Stimulated activated naive CD8-positive, alpha-beta T cell treated with anti-CD3 and anti-CD28 coated beads, Interleukin-15, Interleukin-2, amounts not matched to agents 100 ng/mL and 50 ng/mL, for 24 hours (primary cell): ENCODE results near the gene CD70.
"Not testable (repeated sequence)": the region's sequence is repeated elsewhere in the genome, so short reads cannot be mapped to it uniquely, and the experiment has no call there.

ENCODE experiments used
- H3K27ac Mint-ChIP-seq: one replicate; pipeline ENCODE4 v1.8.0; 2021; ENCODE audit warnings: mild to moderate bottlenecking, mixed read lengths
- H3K27me3 Mint-ChIP-seq: one replicate; pipeline ENCODE4 v1.8.0; 2021; ENCODE audit warnings: mixed read lengths
- H3K36me3 Mint-ChIP-seq: one replicate; pipeline ENCODE4 v1.8.0; 2021; ENCODE audit warnings: low read depth, mixed read lengths
- H3K4me1 Mint-ChIP-seq: one replicate; pipeline ENCODE4 v1.8.0; 2021; ENCODE audit warnings: low read depth, mixed read lengths
- H3K4me3 Mint-ChIP-seq: one replicate; pipeline ENCODE4 v1.8.0; 2021; ENCODE audit warnings: mild to moderate bottlenecking, mixed read lengths
- H3K9me3 Mint-ChIP-seq: one replicate; pipeline ENCODE4 v1.8.0; 2021; ENCODE audit warnings: mixed read lengths

Gene CD70

DNA sequence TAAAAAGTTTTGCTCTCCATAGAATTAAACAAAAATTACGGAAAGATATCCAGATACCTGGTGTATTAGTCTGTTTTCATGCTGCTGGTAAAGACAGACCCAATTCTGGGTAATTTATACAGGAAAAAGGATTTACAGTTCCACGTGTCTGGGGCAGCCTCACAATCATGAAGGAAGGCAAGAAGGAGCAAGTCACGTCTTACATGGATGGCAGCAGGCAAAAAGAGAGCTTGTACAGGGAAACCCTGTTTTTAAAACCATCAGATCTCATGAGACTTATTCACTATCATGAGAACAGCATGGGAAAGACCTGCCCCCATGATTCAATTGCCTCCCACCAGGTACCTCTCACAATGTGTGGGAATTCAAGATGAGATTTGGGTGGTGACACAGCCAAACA is 24.2 kb downstream of the CD70 start:
- H3K4me1 Mint-ChIP-seq, H3K27ac Mint-ChIP-seq, H3K4me3 Mint-ChIP-seq, H3K36me3 Mint-ChIP-seq: not testable (repeated sequence)
- peaks cover 31% of the 10 kb centered on the region for H3K27me3 Mint-ChIP-seq
- peaks cover 13% of the 10 kb centered on the region for H3K9me3 Mint-ChIP-seq

DNA sequence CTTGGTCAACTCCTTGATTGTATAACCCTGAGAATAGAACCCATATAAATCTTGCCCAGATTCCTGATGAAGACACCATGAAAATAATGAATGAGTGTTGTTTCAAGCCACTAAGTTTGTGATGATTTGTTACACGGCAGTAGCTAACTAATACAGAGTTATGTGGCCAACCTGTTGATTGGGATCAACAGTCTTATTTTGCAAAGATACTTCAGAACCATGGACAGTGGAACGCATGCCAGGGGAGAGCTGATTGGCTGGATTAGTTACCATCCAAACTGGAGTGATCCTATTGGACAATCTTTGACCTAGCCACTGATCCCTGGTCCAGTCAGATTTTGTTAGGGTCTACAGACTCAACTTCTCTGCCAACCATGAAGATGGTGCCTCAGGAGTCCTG is 26.6 kb downstream of the CD70 start:
- no peak overlapping the region for H3K4me3 Mint-ChIP-seq
- no peaks in the 10 kb centered on the region for H3K4me1 Mint-ChIP-seq
- no peaks in the 10 kb centered on the region for H3K36me3 Mint-ChIP-seq
- H3K27ac Mint-ChIP-seq: no peak overlapping the region
- H3K27me3 Mint-ChIP-seq: peaks cover 18% of the 10 kb centered on the region
- peaks cover 9% of the 10 kb centered on the region for H3K9me3 Mint-ChIP-seq

DNA sequence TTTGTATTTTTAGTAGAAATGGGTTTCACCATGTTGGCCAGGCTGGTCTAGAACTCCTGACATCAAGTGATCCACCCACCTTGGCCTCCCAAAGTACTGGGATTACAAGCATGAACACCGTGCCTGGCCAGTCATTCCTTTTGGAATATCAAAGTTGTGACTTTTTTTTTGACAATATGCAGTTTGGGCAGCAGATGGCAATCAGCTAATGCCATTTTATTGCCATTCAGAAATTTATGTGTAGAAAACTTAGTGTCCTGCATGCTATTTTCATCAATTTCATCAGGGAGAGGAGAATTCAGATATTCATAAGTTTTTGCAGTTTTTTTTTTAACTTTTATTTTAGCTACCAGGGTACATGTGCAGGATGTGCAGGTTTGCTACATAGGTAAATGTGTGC is 28.5 kb downstream of the CD70 start:
- not testable (repeated sequence) for H3K4me1 Mint-ChIP-seq, H3K36me3 Mint-ChIP-seq, H3K4me3 Mint-ChIP-seq, H3K27ac Mint-ChIP-seq, H3K9me3 Mint-ChIP-seq
- H3K27me3 Mint-ChIP-seq: peaks cover 13% of the 10 kb centered on the region

DNA sequence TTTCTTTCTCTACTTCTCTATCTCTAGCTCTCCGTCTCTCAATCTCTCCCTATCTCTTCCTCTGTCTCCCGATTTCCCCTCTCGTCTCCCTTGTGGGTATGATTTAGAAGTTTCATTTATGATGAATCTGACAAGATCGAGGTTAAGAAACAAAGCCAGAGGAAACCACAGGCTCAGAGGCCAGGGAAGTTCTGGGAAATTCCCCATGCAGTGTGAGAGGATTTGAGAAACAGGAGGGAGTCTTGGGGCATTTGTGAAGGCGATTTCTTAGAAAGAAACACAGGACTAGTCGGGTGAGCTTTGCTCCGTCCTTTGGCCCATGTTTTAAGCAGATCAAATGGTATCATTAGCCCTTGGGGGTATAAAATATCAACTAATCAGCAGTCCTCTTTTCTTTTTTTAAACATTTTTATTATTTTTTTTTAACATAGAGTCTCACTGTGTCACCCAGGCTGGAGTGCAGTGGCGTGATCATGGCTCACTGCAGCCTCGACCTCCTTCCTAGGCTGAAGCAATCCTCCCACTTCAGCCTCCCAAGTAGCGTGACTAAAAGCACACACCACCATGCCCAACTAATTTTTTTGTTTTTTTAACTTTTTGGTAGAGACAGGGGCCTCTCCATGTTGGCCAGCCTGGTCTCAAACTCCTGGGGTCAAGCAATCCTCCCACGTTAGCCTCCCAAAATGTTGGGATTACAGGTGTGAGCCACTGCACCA is 34.3 kb downstream of the CD70 start:
- Mint-ChIP-seq H3K27ac (no peak overlapping the region), H3K36me3 (no peaks in the 10 kb centered on the region), H3K4me3 (no peak overlapping the region), H3K27me3 (no peaks in the 10 kb centered on the region), H3K4me1 (peaks cover 11% of the 10 kb centered on the region), H3K9me3 (no peaks in the 10 kb centered on the region)

DNA sequence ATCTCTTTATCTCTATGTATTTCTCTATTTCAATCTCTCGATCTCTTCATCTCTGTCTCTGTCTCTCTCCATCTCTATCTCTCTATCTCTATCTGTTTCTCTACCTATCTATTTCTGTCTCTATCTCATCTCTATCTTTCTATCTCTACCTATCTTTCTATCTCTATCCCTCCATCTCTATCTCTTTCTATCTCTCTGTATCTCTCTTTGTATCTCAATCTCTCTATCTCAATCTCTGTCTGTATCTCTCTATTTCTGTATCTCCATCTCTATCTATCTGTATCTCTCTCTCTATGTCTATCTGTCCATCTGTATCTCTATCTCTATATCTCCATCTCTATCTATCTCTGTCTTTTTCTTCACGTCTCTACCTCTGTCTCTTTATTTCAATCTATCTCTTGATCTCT is 34.9 kb downstream of the CD70 start:
- Mint-ChIP-seq H3K36me3 (no peaks in the 10 kb centered on the region), H3K9me3 (no peaks in the 10 kb centered on the region), H3K4me1 (peaks cover 11% of the 10 kb centered on the region), H3K27me3 (no peaks in the 10 kb centered on the region), H3K27ac (no peak overlapping the region), H3K4me3 (no peak overlapping the region)

DNA sequence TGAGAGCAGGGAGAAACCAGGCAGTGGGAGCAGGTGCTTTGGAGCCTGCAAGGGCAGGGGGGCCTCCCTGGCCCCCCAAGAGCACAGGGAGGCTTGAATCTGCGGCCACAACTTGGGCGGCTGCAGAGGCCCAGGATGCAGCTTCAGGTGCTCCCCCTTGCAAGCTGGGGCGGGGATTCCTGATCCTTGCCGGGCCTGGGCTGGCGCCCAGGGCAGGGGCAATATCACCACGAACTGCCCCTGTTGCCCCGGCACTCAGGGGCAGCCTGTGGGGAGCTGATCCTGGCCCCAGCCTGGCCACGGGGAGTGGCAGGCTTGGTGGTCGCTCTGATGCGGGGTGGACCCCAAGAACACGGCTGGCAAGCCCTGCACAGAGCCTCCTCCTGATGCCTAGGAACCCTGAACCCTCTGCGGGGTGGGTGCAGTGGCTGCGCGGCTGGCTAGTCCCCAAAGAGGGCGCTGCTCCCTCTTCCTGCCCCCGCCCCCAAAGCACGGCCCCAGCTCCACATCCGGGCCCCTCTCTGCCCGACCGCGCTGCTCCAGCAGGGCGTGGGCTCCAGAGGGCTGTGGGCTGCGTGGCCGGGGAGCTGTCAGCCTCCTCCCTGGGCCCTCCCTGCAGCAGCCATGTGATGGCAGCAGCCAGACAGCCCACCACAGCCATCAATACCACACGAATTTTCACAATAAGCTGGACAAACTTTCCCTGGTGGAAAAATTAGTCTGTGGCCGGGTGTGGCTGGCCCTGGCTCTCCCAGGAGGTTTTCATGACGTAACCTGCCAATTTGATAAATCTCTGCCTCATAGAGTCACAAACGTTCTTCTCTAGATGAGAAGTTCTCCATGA is 39.1 kb downstream of the CD70 start:
- H3K36me3 Mint-ChIP-seq: no peaks in the 10 kb centered on the region
- no peak overlapping the region for H3K27ac Mint-ChIP-seq
- H3K4me3 Mint-ChIP-seq: no peak overlapping the region

DNA sequence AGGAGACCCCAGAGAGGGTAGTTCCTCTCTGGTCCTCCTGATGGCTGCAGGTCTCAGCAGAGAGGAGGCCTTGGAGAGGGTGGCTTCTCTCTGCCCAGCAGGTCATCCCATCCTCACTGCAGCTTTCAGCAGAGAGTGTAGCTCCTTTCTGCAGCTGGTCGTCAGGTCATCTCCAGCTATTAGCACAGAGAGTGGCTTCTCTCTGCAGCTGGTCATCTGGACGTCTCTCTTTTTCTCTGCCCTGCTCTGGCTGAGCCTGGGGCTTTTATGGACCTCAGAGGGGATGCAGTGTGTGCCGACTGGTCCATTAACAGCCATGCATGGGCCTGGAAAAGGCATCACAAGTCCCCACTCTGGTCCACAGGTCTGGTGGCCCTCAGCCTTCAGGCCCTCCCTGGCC is 39.9 kb downstream of the CD70 start:
- Mint-ChIP-seq H3K4me3 (no peak overlapping the region), H3K4me1 (peaks cover 15% of the 10 kb centered on the region), H3K27me3 (peaks cover 4% of the 10 kb centered on the region), H3K27ac (no peak overlapping the region), H3K9me3 (peaks cover 6% of the 10 kb centered on the region), H3K36me3 (no peaks in the 10 kb centered on the region)

More for the DNA sequence above, 39.1 kb downstream of the CD70 start:
- Mint-ChIP-seq H3K27me3 (peaks cover 3% of the 10 kb centered on the region), H3K9me3 (peaks cover 6% of the 10 kb centered on the region), H3K4me1 (peaks cover 15% of the 10 kb centered on the region)

DNA sequence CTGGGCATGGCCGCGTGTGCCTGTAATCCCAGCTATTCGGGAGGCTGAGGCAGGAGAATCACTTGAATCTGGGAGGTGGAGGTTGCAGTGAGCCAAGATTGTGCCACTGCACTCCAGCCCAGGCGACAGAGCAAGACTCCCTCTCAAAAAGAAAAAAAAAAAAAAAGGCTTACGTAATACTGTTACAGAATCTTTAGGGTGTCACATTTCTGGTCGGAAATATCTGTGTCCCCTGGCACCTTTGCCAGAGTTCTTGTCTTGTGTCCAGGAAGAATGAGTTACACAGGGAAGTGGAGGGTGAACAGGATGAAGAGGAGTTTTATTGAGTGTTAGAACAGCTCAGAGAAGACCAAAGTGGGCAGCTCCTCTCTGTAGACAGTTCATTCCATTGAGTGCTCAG is 40.3 kb downstream of the CD70 start:
- H3K4me1 Mint-ChIP-seq: peaks cover 15% of the 10 kb centered on the region
- H3K9me3 Mint-ChIP-seq, H3K36me3 Mint-ChIP-seq, H3K4me3 Mint-ChIP-seq, H3K27me3 Mint-ChIP-seq, H3K27ac Mint-ChIP-seq: not testable (repeated sequence)

DNA sequence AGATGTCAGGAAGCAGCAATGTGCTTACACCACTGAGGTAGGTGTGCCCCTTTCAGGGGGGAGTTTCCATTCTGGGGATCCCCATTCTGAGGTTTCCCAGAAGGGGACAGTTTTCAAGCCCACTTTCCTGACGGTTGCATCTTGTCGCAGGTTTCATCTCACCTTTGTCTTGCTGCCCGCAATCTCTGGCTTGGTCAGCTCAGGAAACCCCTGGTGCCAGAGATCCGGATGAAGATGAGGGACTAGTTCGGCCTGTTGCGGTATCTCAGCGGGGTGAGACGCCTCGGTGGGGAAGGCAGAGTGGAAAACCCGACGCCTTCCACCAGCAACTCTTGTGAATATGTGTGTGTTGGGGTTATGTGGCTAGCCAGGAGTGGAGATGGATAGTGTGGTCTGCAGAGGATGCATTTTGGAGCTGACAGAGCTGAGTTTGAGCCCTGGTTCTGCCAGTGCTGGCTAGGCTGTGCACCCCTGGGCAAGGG is 47.0 kb downstream of the CD70 start:
- Mint-ChIP-seq H3K4me1 (peaks cover 8% of the 10 kb centered on the region), H3K4me3 (no peak overlapping the region)

DNA sequence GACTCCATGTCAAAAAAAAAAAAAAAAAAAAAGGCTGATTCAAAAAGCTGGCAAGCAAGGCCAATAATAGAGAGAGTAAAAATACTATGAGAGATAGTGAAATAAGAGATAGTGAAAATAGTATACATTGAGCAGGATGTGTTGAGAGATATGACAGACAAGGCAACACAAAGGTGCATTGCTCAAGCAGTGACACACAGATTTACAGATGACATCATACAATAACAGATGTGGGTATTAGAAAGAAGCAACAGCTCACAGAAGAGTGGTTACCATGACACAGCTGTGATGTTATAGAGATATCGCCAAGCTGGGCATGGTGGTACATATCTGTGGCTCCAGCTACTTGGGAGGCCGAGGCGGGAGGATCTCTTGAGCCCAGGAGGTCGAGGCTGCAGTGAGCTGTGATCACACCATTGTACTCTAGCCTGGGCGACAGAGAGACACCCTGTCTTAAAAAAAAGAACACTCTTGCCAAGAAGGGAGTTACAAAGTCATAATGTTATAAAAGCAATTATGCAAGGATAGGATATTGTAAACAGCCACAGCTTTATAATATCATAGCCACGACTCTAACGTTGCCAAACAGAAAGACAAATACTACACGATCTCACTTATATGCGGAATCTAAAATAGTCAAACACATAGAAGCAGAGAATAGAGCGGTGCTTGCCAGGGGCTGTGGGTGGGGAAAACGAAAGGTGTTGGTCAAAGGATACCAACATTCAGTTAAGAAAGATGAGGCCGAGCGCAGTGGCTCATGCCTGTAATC is 49.8 kb downstream of the CD70 start:
- Mint-ChIP-seq H3K27ac (no peak overlapping the region), H3K36me3 (peaks cover 2% of the 10 kb centered on the region), H3K27me3 (no peaks in the 10 kb centered on the region), H3K4me1 (peaks cover 22% of the 10 kb centered on the region), H3K4me3 (no peak overlapping the region), H3K9me3 (no peaks in the 10 kb centered on the region)

More for the DNA sequence above, 47.0 kb downstream of the CD70 start:
- Mint-ChIP-seq H3K9me3 (peaks cover 6% of the 10 kb centered on the region), H3K36me3 (no peaks in the 10 kb centered on the region), H3K27ac (peak overlapping the region; percentile 51), H3K27me3 (peaks cover 4% of the 10 kb centered on the region)

DNA sequence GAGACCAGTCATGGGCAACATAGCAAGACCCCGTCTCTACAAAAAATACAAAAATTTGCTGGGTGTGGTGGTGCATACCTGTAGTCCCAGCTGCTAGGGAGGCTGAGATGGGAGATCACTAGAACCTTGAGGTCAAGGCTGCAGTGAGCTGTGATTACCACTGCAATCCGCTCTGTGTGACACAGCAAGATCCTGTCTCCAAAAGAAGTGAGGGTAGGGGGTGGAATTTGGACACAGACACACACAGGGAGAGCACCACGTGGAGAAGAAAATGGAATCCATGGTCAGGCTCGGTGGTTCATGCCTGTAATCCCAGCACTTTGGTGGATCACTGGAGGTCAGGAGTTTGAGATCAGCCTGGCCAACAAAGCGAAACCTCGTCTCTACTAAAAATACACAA is 51.4 kb downstream of the CD70 start:
- Mint-ChIP-seq H3K4me1 (peaks cover 30% of the 10 kb centered on the region), H3K27me3 (no peaks in the 10 kb centered on the region), H3K4me3 (no peak overlapping the region), H3K27ac (no peak overlapping the region), H3K9me3 (no peaks in the 10 kb centered on the region), H3K36me3 (peaks cover 10% of the 10 kb centered on the region)
